K562 (cell line): ENCODE measurements around the gene DIP2B. TPM values are rescaled to one million over a fixed set of nuclear protein-coding genes. Genes with fewer than 3 reads are reported as not detected.

ENCODE experiments used
- ATAC-seq: fragments of 200-7000 bp; cut with Tn5 transposase; 3 replicates; pipeline ENCODE4 v1.9.1; 2020; ENCODE audit warnings: moderate library complexity
- BruUV-seq: library from RNA; stranded (reverse); fragments of 400-500 nt; replicated peaks from 2 replicates; lab custom pipeline; 2021; lab: Mats Ljungman, UMichigan
- CTCF ChIA-PET: fragments of 300-600 bp; formaldehyde crosslinking; extraction: SDS; loops from one replicate; lab custom pipeline; 2021; ENCODE audit warnings: low intra/inter-chr PET ratio; lab: Yijun Ruan, JAX
- POLR2A ChIA-PET: fragments of 300-600, 350-650 bp; sonication (Branson Sonifier 250); formaldehyde crosslinking; extraction: SDS; loops from one replicate; lab custom pipeline; 2021; ENCODE audit warnings: antibody characterized with exemption, inconsistent platforms; lab: Yijun Ruan, JAX
- DNase-seq, 4 experiments: peaks; one replicate each; pipeline versions ENCODE4 v3.0.0 to v3.0.0-alpha.2; 2011 to 2018; ENCODE audit warnings: low spot score in 3 of 4, mixed read lengths in 3 of 4; ENCODE audit errors: extremely low read depth in 1 of 4
- FAIRE-seq: peaks from 2 replicates; lab custom pipeline; 2011; peaks lifted over from hg19 to GRCh38; lab: Jason Lieb, UNC
- H2AFZ ChIP-seq: 2 replicates; pipeline ENCODE4 v1.6.0; 2011; ENCODE audit warnings: low read depth, low read length, control low read depth, inconsistent platforms
- H3K27ac ChIP-seq: fragments of 200-600 bp; 3 replicates; pipeline ENCODE4 v1.8.0; 2011; ENCODE audit warnings: low read depth, mild to moderate bottlenecking, control low read depth, inconsistent platforms, low read length, moderate library complexity, mixed read lengths; ENCODE audit errors: extremely low read depth
- H3K27me3 ChIP-seq, 2 experiments: fragments of 300-600 bp in 1 of 2; 2 replicates in 1 of 2; 3 replicates in 1 of 2; pipeline versions ENCODE4 v1.6.0 to v1.8.0; 2011; ENCODE audit warnings: inconsistent platforms in 2 of 2, low read length in 2 of 2, mild to moderate bottlenecking in 1 of 2, mixed read lengths in 1 of 2, moderate library complexity in 1 of 2; ENCODE audit not compliant: control insufficient read depth in 2 of 2, insufficient read depth in 2 of 2
- H3K36me3 ChIP-seq: fragments of 300-600 bp; 3 replicates; pipeline ENCODE4 v1.8.0; 2011; ENCODE audit warnings: mild to moderate bottlenecking, low read length, inconsistent platforms; ENCODE audit not compliant: control insufficient read depth, insufficient read depth
- H3K4me1 ChIP-seq, 2 experiments: fragments of 200-600 bp in 1 of 2; replicated peaks in 1 of 2; 2 replicates in 1 of 2; 3 replicates in 1 of 2; pipeline versions ENCODE4 v1.5.1 to v1.8.0; 2011; ENCODE audit warnings: inconsistent platforms in 2 of 2, low read length in 2 of 2, mild to moderate bottlenecking in 1 of 2, mixed read lengths in 1 of 2, moderate library complexity in 1 of 2; ENCODE audit not compliant: control insufficient read depth in 2 of 2, insufficient read depth in 2 of 2
- H3K4me2 ChIP-seq: 2 replicates; pipeline ENCODE4 v1.6.1; 2011; ENCODE audit warnings: low read length, control low read depth, inconsistent platforms, mixed read lengths; ENCODE audit not compliant: insufficient read depth
- H3K4me3 ChIP-seq: fragments of 200-600 bp; sonication (generic), shearing (Covaris generic); 2 replicates; pipeline ENCODE4 v1.5.1; 2016; ENCODE audit warnings: control low read depth, inconsistent platforms
- H3K79me2 ChIP-seq: fragments of 200-600 bp; 3 replicates; pipeline ENCODE4 v1.8.0; 2011; ENCODE audit warnings: low read length, inconsistent platforms; ENCODE audit not compliant: control insufficient read depth, insufficient read depth
- H3K9ac ChIP-seq, 2 experiments: 2 replicates each; pipeline versions ENCODE4 v1.6.0 to v1.6.1; 2011; ENCODE audit warnings: low read depth in 2 of 2, low read length in 2 of 2, control low read depth in 1 of 2, inconsistent platforms in 1 of 2, mild to moderate bottlenecking in 1 of 2, mixed read lengths in 1 of 2; ENCODE audit not compliant: insufficient read depth in 1 of 2
- H3K9me1 ChIP-seq: one replicate; pipeline ENCODE4 v1.6.0; 2011; ENCODE audit warnings: inconsistent platforms, mild to moderate bottlenecking, low read length, moderate library complexity; ENCODE audit not compliant: control insufficient read depth, insufficient read depth
- H3K9me3 ChIP-seq: replicated peaks from 2 replicates; pipeline ENCODE4 v1.5.1; 2011; ENCODE audit warnings: low read depth, low read length, inconsistent platforms; ENCODE audit not compliant: control insufficient read depth, insufficient read depth
- H4K20me1 ChIP-seq: replicated peaks from 2 replicates; pipeline ENCODE4 v1.6.1; 2011; ENCODE audit warnings: low read length, inconsistent platforms, mixed read lengths; ENCODE audit not compliant: control insufficient read depth, insufficient read depth
- ATF1 ChIP-seq, 2 experiments: fragments of 450-650 bp in 1 of 2; IDR thresholded peaks; 2 replicates each; pipeline ENCODE4 v1.6.1; 2016; ENCODE audit warnings: missing compliant biosample characterization in 1 of 2, missing genetic modification characterization in 1 of 2
- C11orf30 ChIP-seq: fragments of 450-650 bp; IDR thresholded peaks from 2 replicates; pipeline ENCODE4 v1.6.1; 2016; ENCODE audit warnings: low read depth, mild to moderate bottlenecking
- CREBBP ChIP-seq: IDR thresholded peaks from one replicate; pipeline ENCODE4 v1.6.1; 2012; ENCODE audit warnings: low read depth, mild to moderate bottlenecking, control low read depth, inconsistent platforms, low read length
- ELF1 ChIP-seq: fragments of 200-800 bp; sonication (Bioruptor generic); IDR thresholded peaks from 2 replicates; pipeline ENCODE4 v1.6.1; 2016; ENCODE audit warnings: missing genetic modification characterization, missing compliant biosample characterization
- FOXP1 ChIP-seq: sonication (generic); formaldehyde crosslinking; IDR thresholded peaks from 2 replicates; pipeline ENCODE4 v1.8.0; 2022; ENCODE audit warnings: mild to moderate bottlenecking, missing genetic modification reagents
- HDAC6 ChIP-seq: IDR thresholded peaks from 2 replicates; pipeline ENCODE4 v1.6.1; 2012; ENCODE audit warnings: low read depth, mild to moderate bottlenecking, control low read depth, inconsistent platforms, low read length, moderate library complexity
- MAFG ChIP-seq: fragments of 450-650 bp; conservative IDR thresholded peaks from 2 replicates; pipeline ENCODE4 v1.6.1; 2016; ENCODE audit warnings: missing genetic modification characterization, missing compliant biosample characterization
- NFRKB ChIP-seq: fragments of 450-650 bp; IDR thresholded peaks from 2 replicates; pipeline ENCODE4 v1.6.1; 2016; ENCODE audit warnings: low read depth
- NFYB ChIP-seq: IDR thresholded peaks from 2 replicates; pipeline ENCODE4 v1.6.1; 2011; ENCODE audit warnings: mild to moderate bottlenecking, moderate library complexity; ENCODE audit not compliant: insufficient read length; ENCODE audit errors: extremely low read depth
- ZBTB33 ChIP-seq: sonication (generic); formaldehyde crosslinking; IDR thresholded peaks from 2 replicates; pipeline ENCODE4 v1.8.1; 2023; ENCODE audit warnings: mild to moderate bottlenecking, missing genetic modification reagents
- ZBTB43 ChIP-seq: sonication (generic); formaldehyde crosslinking; IDR thresholded peaks from 2 replicates; pipeline ENCODE4 v1.8.0; 2023; ENCODE audit warnings: mild to moderate bottlenecking, missing genetic modification reagents
- ZNF133 ChIP-seq: fragments of 250-450 bp; sonication (Bioruptor Pico); IDR thresholded peaks from 2 replicates; pipeline ENCODE4 v1.4.0; 2020; ENCODE audit warnings: mild to moderate bottlenecking
- ZNF316 ChIP-seq: fragments of 450-650 bp; IDR thresholded peaks from 2 replicates; pipeline ENCODE4 v1.6.1; 2016
- ZNF408 ChIP-seq: fragments of 250-450 bp; sonication (Bioruptor Pico); IDR thresholded peaks from 2 replicates; pipeline ENCODE4 v1.4.0; 2020; ENCODE audit warnings: low read depth, mild to moderate bottlenecking, moderate library complexity
- ZNF644 ChIP-seq: fragments of 200-800 bp; sonication (Bioruptor generic); IDR thresholded peaks from 2 replicates; pipeline ENCODE4 v1.6.1; 2016; ENCODE audit warnings: low read depth, missing genetic modification characterization, missing compliant biosample characterization
- in situ Hi-C: fragments of 300-500 bp; cut with MboI; formaldehyde crosslinking; loops from 4 replicates; pipeline ENCODE4 v1.15.0; 2018; ENCODE audit warnings: inconsistent platforms, mixed read lengths
- intact Hi-C: fragments of 100-400 bp; cut with micrococcal nuclease; formaldehyde crosslinking; loops from 2 replicates; pipeline ENCODE4 v1.14.2; 2022
- polyA plus RNA-seq, 8 experiments: library from polyadenylated mRNA; depleted of rRNA in 4 of 8; stranded (reverse) in 5 of 8; unstranded in 3 of 8; fragments of >200 nt; fragmentation: Nextera tagmentation in 2 of 8; fragmentation: Illumina TruSeq in 1 of 8; extraction: Ambion mirVana in 2 of 8; extraction: Trizol in 1 of 8; gene quantifications; 2 replicates each; pipeline versions ENCODE4 v1.2.1 to v1.2.3, GENCODE V29; 2011 to 2014; ENCODE audit warnings: inconsistent platforms in 1 of 8, missing spikeins in 1 of 8
- total RNA-seq, 7 experiments: library from RNA; depleted of rRNA in 6 of 7; stranded (reverse); fragments of >200 nt in 6 of 7; fragmentation: Illumina TruSeq in 2 of 7; extraction: Trizol in 2 of 7; gene quantifications; 2 replicates each; pipeline versions ENCODE4 v1.2.1 to v1.2.3, GENCODE V29; 2011 to 2021; ENCODE audit warnings: low replicate concordance in 1 of 7

Gene DIP2B
- total and polyA plus RNA-seq, 9 of the 15 experiments (the other 6 are each of a cell fraction or from before 2014, with no cell fraction given) = 4.6 to 26.1 (median 18.8) TPM

GRCh38 chr12:50533971-50534370 is 29.2 kb downstream of the DIP2B start:
- DNase-seq (no peak), FAIRE-seq (no peak), ATAC-seq (no peak)
- no peak overlapping the region for H3K4me2 ChIP-seq
- H3K4me1 ChIP-seq = peaks cover 9 to 33% of the 10 kb centered on the region in 2 experiments; a peak in 3 of 5 replicates
- no TSS peak for BruUV-seq
- no peaks in the 10 kb centered on the region for H3K9me1 ChIP-seq
- H3K36me3 ChIP-seq = peaks cover 15% of the 10 kb centered on the region; the same call in 1 of the 3 replicates
- CTCF ChIA-PET = no interaction called here
- no peak overlapping the region for H2AFZ ChIP-seq
- H3K9ac ChIP-seq = no peak overlapping the region
- H3K27me3 ChIP-seq = no peaks in the 10 kb centered on the region
- in situ Hi-C loops = no loop called here
- no peak overlapping the region for H3K4me3 ChIP-seq
- TF ChIP-seq HDAC6 (no peak), C11orf30 (peak; percentile 42; the same call in 1 of the 2 replicates), CREBBP (no peak), ATF1 (CRISPR knock-in tag; IDR thresholded peaks at IDR 0.05) (no peak), ATF1 (tag; IDR thresholded peaks at IDR 0.05) (no peak), ZNF644 (no peak), ELF1 (tag) (no peak), ZNF316 (peak; percentile 48), ZNF133 (no peak), FOXP1 (CRISPR knock-in tag) (no peak), MAFG (tag) (0 out of 2 replicates have a peak, but pooled peaks have one; percentile 25), ZBTB33 (CRISPR knock-in tag) (no peak), ZNF408 (CRISPR knock-in tag) (no peak), NFYB (no peak), ZBTB43 (CRISPR knock-in tag) (no peak), NFRKB (no peak)
- no peaks in the 10 kb centered on the region for H4K20me1 ChIP-seq
- POLR2A ChIA-PET = interaction anchor here (0.6 kb wide), 1 partner anchor 36 kb away, joined by 3 read pairs; no protein-coding TSS in a partner anchor
- peaks cover 62% of the 10 kb centered on the region for H3K79me2 ChIP-seq
- peaks cover 3% of the 10 kb centered on the region; the same call in 1 of the 2 replicates for H3K9me3 ChIP-seq
- intact Hi-C loops = no loop called here
- peak overlapping the region; percentile 87; the same call in 1 of the 3 replicates for H3K27ac ChIP-seq
